HCT116 (cell line): Measurements from ENCODE around the gene PLSCR4. TPM values are rescaled to one million over a fixed set of nuclear protein-coding genes. Genes with fewer than 3 reads are reported as not detected.

Experiments used
- ATAC-seq: fragments of 200-7000 bp; cut with Tn5 transposase; 2 replicates; pipeline ENCODE4 v1.9.1; 2020; ENCODE audit warnings: mild to moderate bottlenecking, moderate library complexity
- BruUV-seq: library from RNA; stranded (reverse); fragments of 400-500 nt; replicated peaks from 2 replicates; lab custom pipeline; 2021; lab: Mats Ljungman, UMichigan
- CTCF ChIA-PET: fragments of 300-600 bp; sonication (Branson Sonifier 250); formaldehyde crosslinking; loops from one replicate; lab custom pipeline; 2021; ENCODE audit warnings: antibody characterized with exemption; lab: Charles Lee
- POLR2A ChIA-PET: fragments of 300-600, 350-600 bp; sonication (Branson Sonifier 250); formaldehyde crosslinking; loops from one replicate; lab custom pipeline; 2021; ENCODE audit warnings: antibody characterized with exemption; lab: Charles Lee
- RAD21 ChIA-PET, 2 experiments: fragments of 300-600 bp; sonication (Branson Sonifier 250); formaldehyde crosslinking; loops; one replicate each; lab custom pipeline; 2023; ENCODE audit warnings: low total read pairs in 2 of 2; ENCODE audit not compliant: uncharacterized antibody in 2 of 2, unreplicated experiment in 2 of 2, low non-redundant PET in 1 of 2; lab: Charles Lee
- DNase-seq: peaks from one replicate; pipeline ENCODE4 v3.0.0-alpha.2; 2010; ENCODE audit warnings: low read depth, low spot score
- H2AFZ ChIP-seq: fragments of 200-600 bp; shearing (Covaris generic), sonication (generic); 2 replicates; pipeline ENCODE4 v1.6.1; 2017; ENCODE audit warnings: low read depth, mixed run types, mixed read lengths, antibody characterized with exemption, low read length; ENCODE audit not compliant: poor library complexity, severe bottlenecking
- H3K27ac ChIP-seq: 2 replicates; pipeline ENCODE4 v1.5.1; 2012; ENCODE audit warnings: low read depth, low read length
- H3K27me3 ChIP-seq: fragments of 200-600 bp; sonication (generic); 2 replicates; pipeline ENCODE4 v1.6.1; 2016; ENCODE audit warnings: mixed run types, low read length, mixed read lengths; ENCODE audit not compliant: insufficient read depth
- H3K36me3 ChIP-seq, 2 experiments: fragments of 200-500 bp in 1 of 2; fragments of 200-600 bp in 1 of 2; sonication (Bioruptor generic) in 1 of 2; sonication (generic) in 1 of 2; 2 replicates each; pipeline versions ENCODE4 v1.5.1 to v1.6.1; 2014 to 2016; ENCODE audit warnings: low read length in 2 of 2, inconsistent platforms in 1 of 2, mixed read lengths in 1 of 2, mixed run types in 1 of 2; ENCODE audit not compliant: insufficient read depth in 2 of 2, control insufficient read depth in 1 of 2
- H3K4me1 ChIP-seq, 2 experiments: fragments of 200-600 bp in 1 of 2; sonication (generic) in 1 of 2; 2 replicates each; pipeline versions ENCODE4 v1.5.1 to v1.6.1; 2012 to 2017; ENCODE audit warnings: low read length in 2 of 2, inconsistent platforms in 1 of 2, mild to moderate bottlenecking in 1 of 2, mixed read lengths in 1 of 2, mixed run types in 1 of 2, moderate library complexity in 1 of 2; ENCODE audit not compliant: insufficient read depth in 2 of 2, control insufficient read depth in 1 of 2
- H3K4me2 ChIP-seq: fragments of 200-600 bp; sonication (generic); 2 replicates; pipeline ENCODE4 v1.6.1; 2017; ENCODE audit warnings: mixed run types, low read length, mixed read lengths
- H3K4me3 ChIP-seq, 2 experiments: fragments of 200-600 bp in 1 of 2; sonication (generic) in 1 of 2; replicated peaks in 1 of 2; 2 replicates each; pipeline ENCODE4 v1.5.1; 2011 to 2016; ENCODE audit warnings: low read length in 2 of 2, control low read depth in 1 of 2, low read depth in 1 of 2, mild to moderate bottlenecking in 1 of 2, mixed read lengths in 1 of 2, mixed run types in 1 of 2
- H3K79me2 ChIP-seq: fragments of 200-600 bp; sonication (generic); 2 replicates; pipeline ENCODE4 v1.6.1; 2017; ENCODE audit warnings: mild to moderate bottlenecking, mixed run types, low read length, moderate library complexity, mixed read lengths; ENCODE audit not compliant: insufficient read depth
- H3K9ac ChIP-seq: fragments of 200-600 bp; sonication (generic); 2 replicates; pipeline ENCODE4 v1.6.1; 2016; ENCODE audit warnings: low read length, mixed read lengths
- H3K9me2 ChIP-seq: fragments of 200-600 bp; sonication (generic), shearing (Covaris generic); 2 replicates; pipeline ENCODE4 v1.6.1; 2017; ENCODE audit warnings: mixed run types, mild to moderate bottlenecking, moderate library complexity; ENCODE audit not compliant: insufficient read depth
- H3K9me3 ChIP-seq, 2 experiments: fragments of 200-500 bp in 1 of 2; fragments of 200-600 bp in 1 of 2; sonication (Bioruptor generic) in 1 of 2; sonication (generic) in 1 of 2; 2 replicates each; pipeline ENCODE4 v1.6.1; 2014 to 2017; ENCODE audit warnings: low read length in 2 of 2, mixed read lengths in 2 of 2, inconsistent platforms in 1 of 2, low read depth in 1 of 2, mild to moderate bottlenecking in 1 of 2, mixed run types in 1 of 2, moderate library complexity in 1 of 2; ENCODE audit not compliant: control insufficient read depth in 1 of 2, insufficient read depth in 1 of 2
- H4K20me1 ChIP-seq: fragments of 200-600 bp; sonication (generic), shearing (Covaris generic); 2 replicates; pipeline ENCODE4 v1.6.1; 2017; ENCODE audit warnings: mixed run types, mild to moderate bottlenecking, moderate library complexity; ENCODE audit not compliant: insufficient read depth
- CBX3 ChIP-seq: IDR thresholded peaks from 2 replicates; pipeline ENCODE4 v1.6.1; 2012; ENCODE audit warnings: low read depth
- CEBPB ChIP-seq: IDR thresholded peaks from 2 replicates; pipeline ENCODE4 v1.6.1; 2012; ENCODE audit warnings: low read depth
- FOSL1 ChIP-seq: IDR thresholded peaks from 2 replicates; pipeline ENCODE4 v1.6.1; 2012; ENCODE audit warnings: low read depth
- POLR2AphosphoS5 ChIP-seq: IDR thresholded peaks from 2 replicates; pipeline ENCODE4 v1.6.1; 2011; ENCODE audit warnings: mild to moderate bottlenecking, low read depth, low read length, moderate library complexity
- RAD21 ChIP-seq: IDR thresholded peaks from 2 replicates; pipeline ENCODE4 v1.6.1; 2012; ENCODE audit warnings: low read depth, mild to moderate bottlenecking
- SIN3A ChIP-seq: IDR thresholded peaks from 2 replicates; pipeline ENCODE4 v1.6.1; 2012; ENCODE audit warnings: low read depth
- ZFX ChIP-seq: fragments of 450-650 bp; IDR thresholded peaks from 2 replicates; pipeline ENCODE4 v1.6.1; 2017
- intact Hi-C: fragments of 100-400 bp; cut with micrococcal nuclease; formaldehyde crosslinking; loops from 2 replicates; pipeline ENCODE4 v1.10.0; 2022
- total RNA-seq: library from RNA; stranded (reverse); gene quantifications from one replicate; pipeline ENCODE4 v1.2.1, GENCODE V29; 2021; ENCODE audit not compliant: unreplicated experiment
- TF ChIP-seq, protein P1 (sequence below): IDR thresholded peaks from 2 replicates; pipeline ENCODE4 v1.6.1; 2011; ENCODE audit warnings: mild to moderate bottlenecking, low read length, moderate library complexity; ENCODE audit not compliant: insufficient replicate concordance; ENCODE audit errors: extremely low read depth
- TF ChIP-seq, protein P2 (sequence below), 3 experiments: fragments of 200-600 bp in 1 of 3; sonication (generic) in 1 of 3; IDR thresholded peaks in 2 of 3; conservative IDR thresholded peaks in 1 of 3; 2 replicates each; pipeline ENCODE4 v1.5.1; 2012 to 2017; ENCODE audit warnings: low read depth in 2 of 3, low read length in 2 of 3, antibody characterized with exemption in 1 of 3, borderline replicate concordance in 1 of 3, control low read depth in 1 of 3, mild to moderate bottlenecking in 1 of 3, mixed read lengths in 1 of 3, mixed run types in 1 of 3, moderate library complexity in 1 of 3; ENCODE audit not compliant: insufficient read depth in 1 of 3

PLSCR4 gene
- total RNA-seq, 1 experiment from 2014 or later, result 4.1 TPM

DNA sequence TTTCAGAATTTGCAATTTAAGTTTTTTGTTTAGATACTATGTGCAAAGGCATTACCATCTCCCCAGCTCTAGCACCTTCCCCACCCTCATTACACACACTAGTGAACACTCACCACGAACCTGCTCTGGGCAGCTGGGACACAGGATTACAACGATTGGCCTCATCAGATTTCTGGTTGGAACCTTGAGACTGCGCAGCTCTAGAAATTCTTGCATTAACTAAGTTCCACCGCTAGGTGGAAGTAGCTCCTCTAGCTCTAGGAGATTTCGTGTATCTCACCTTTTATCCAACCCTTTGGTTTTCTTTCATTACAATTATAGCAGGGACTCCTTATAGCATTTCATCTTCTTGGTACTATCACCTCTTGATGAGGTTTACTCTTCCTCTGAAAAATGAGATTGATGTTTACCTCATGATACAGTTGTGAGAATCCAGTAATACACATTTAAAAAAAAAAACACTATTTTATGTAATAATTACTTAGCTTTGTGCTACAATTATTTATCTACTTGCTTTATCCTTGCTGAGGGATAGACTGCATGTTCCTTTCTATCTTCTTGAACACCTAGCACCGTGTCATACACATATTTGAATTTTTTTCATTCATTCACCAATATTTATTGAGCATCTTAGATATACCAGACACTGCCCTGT lies 61.3 kb downstream of the PLSCR4 start:
- ChIA-PET RAD21 (interaction anchor here (1.1 to 3.2 kb wide), 6 partner anchors 124 to 388 kb away, joined by 5 to 20 read pairs (median 10); no protein-coding TSS in a partner anchor), CTCF (interaction anchor here (0.5 to 5.1 kb wide), 20 partner anchors 8 to 449 kb away, joined by 3 to 141 read pairs (median 5); no protein-coding TSS in a partner anchor), POLR2A (interaction anchor here (1.1 to 1.3 kb wide), 3 partner anchors 8 to 137 kb away, joined by 3 to 4 read pairs (median 3); no protein-coding TSS in a partner anchor)
- Histone ChIP-seq H3K4me3 (no peak overlapping the region), H3K27ac (no peak overlapping the region), H2AFZ (peak overlapping the region; percentile 67), H4K20me1 (no peaks in the 10 kb centered on the region), H3K4me2 (peak overlapping the region; percentile 30), H3K36me3 (no peaks in the 10 kb centered on the region), H3K9ac (no peak overlapping the region), H3K79me2 (no peaks in the 10 kb centered on the region), H3K9me2 (no peaks in the 10 kb centered on the region), H3K9me3 (no peaks in the 10 kb centered on the region), H3K4me1 (peaks cover 0 to 6% of the 10 kb centered on the region in 2 experiments; a peak in 2 of 4 replicates), H3K27me3 (no peaks in the 10 kb centered on the region)
- TF ChIP-seq POLR2AphosphoS5 (no peak), FOSL1 (no peak), RAD21 (peak; percentile 78), CBX3 (no peak), ZFX (no peak), CEBPB (no peak), SIN3A (no peak)
- TF ChIP-seq, protein P1, sequence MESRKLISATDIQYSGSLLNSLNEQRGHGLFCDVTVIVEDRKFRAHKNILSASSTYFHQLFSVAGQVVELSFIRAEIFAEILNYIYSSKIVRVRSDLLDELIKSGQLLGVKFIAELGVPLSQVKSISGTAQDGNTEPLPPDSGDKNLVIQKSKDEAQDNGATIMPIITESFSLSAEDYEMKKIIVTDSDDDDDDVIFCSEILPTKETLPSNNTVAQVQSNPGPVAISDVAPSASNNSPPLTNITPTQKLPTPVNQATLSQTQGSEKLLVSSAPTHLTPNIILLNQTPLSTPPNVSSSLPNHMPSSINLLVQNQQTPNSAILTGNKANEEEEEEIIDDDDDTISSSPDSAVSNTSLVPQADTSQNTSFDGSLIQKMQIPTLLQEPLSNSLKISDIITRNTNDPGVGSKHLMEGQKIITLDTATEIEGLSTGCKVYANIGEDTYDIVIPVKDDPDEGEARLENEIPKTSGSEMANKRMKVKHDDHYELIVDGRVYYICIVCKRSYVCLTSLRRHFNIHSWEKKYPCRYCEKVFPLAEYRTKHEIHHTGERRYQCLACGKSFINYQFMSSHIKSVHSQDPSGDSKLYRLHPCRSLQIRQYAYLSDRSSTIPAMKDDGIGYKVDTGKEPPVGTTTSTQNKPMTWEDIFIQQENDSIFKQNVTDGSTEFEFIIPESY, result no peak
- TF ChIP-seq, protein P2, sequence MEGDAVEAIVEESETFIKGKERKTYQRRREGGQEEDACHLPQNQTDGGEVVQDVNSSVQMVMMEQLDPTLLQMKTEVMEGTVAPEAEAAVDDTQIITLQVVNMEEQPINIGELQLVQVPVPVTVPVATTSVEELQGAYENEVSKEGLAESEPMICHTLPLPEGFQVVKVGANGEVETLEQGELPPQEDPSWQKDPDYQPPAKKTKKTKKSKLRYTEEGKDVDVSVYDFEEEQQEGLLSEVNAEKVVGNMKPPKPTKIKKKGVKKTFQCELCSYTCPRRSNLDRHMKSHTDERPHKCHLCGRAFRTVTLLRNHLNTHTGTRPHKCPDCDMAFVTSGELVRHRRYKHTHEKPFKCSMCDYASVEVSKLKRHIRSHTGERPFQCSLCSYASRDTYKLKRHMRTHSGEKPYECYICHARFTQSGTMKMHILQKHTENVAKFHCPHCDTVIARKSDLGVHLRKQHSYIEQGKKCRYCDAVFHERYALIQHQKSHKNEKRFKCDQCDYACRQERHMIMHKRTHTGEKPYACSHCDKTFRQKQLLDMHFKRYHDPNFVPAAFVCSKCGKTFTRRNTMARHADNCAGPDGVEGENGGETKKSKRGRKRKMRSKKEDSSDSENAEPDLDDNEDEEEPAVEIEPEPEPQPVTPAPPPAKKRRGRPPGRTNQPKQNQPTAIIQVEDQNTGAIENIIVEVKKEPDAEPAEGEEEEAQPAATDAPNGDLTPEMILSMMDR (IDR thresholded peaks at IDR 0.05 in 2 of 3, conservative IDR thresholded peaks at IDR 0.05 in 1 of 3; ENCODE audit: borderline replicate concordance in 1 of 3, insufficient read depth in 1 of 3, low read depth in 2 of 3, low read length in 2 of 3), result peak; percentile 62 to 73 (median 65); a peak in 5 of 6 replicates
- intact Hi-C loops, result loop anchor here (1.0 kb wide), 2 partner anchors 138 to 388 kb away; no protein-coding TSS in a partner anchor
- no TSS peak for BruUV-seq
- peak; percentile 47 for DNase-seq
- ATAC-seq, result peak; percentile 93
